ENCODE data around the gene HSPB6. TPM values are rescaled to one million over a fixed set of nuclear protein-coding genes. Genes with fewer than 3 reads are reported as not detected.

Gene HSPB6
- total RNA-seq, 1 experiment from 2014 or later = 0.37 TPM

DNA sequence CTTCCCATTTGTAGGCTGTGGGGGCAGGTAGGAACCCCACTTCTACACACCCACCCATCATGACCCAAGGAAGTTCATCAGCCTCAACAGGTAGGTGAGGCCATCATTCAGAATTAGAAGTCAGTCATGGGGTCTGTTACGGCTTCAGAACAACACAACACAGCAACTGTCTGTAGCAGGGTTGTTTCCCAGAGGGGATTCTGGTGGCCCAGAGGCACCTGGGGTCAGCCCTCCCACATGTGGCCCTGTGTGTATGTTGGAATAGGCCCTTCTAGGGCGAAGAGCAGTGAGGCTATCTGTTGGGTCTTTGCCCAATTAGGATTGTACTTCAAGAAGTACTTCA lies 18.0 kb downstream of the HSPB6 start:
- H3K79me2 ChIP-seq (ENCODE audit: insufficient read depth, low read length) = no peaks in the 10 kb centered on the region
- TF ChIP-seq, protein P1, sequence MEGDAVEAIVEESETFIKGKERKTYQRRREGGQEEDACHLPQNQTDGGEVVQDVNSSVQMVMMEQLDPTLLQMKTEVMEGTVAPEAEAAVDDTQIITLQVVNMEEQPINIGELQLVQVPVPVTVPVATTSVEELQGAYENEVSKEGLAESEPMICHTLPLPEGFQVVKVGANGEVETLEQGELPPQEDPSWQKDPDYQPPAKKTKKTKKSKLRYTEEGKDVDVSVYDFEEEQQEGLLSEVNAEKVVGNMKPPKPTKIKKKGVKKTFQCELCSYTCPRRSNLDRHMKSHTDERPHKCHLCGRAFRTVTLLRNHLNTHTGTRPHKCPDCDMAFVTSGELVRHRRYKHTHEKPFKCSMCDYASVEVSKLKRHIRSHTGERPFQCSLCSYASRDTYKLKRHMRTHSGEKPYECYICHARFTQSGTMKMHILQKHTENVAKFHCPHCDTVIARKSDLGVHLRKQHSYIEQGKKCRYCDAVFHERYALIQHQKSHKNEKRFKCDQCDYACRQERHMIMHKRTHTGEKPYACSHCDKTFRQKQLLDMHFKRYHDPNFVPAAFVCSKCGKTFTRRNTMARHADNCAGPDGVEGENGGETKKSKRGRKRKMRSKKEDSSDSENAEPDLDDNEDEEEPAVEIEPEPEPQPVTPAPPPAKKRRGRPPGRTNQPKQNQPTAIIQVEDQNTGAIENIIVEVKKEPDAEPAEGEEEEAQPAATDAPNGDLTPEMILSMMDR (conservative IDR thresholded peaks at IDR 0.05) = no peak
- no peak overlapping the region for H4K8ac ChIP-seq (replicated peaks; ENCODE audit: insufficient read length, low read depth, low read length)
- no peaks in the 10 kb centered on the region for H3K9me3 ChIP-seq (ENCODE audit: control insufficient read depth, low read depth, low read length)
- no peak overlapping the region for H2BK12ac ChIP-seq (ENCODE audit: insufficient read length, low read depth, low read length)
- no peaks in the 10 kb centered on the region for H4K20me1 ChIP-seq (ENCODE audit: control insufficient read depth, insufficient read depth, insufficient read length)
- no peak overlapping the region for H2BK20ac ChIP-seq (ENCODE audit: low read depth, low read length, poor library complexity, severe bottlenecking)
- H4K5ac ChIP-seq (ENCODE audit: insufficient read length, low read depth, low read length) = no peak overlapping the region
- no peaks in the 10 kb centered on the region for H3K9me3 Mint-ChIP-seq
- H3K79me1 ChIP-seq (ENCODE audit: insufficient read depth, low read depth, low read length, poor library complexity, severe bottlenecking) = no peaks in the 10 kb centered on the region
- peaks cover 6 to 13% of the 10 kb centered on the region in 2 experiments for H3K4me1 Mint-ChIP-seq
- no peak overlapping the region for H3K27ac Mint-ChIP-seq
- no CpG with 5 or more reads among the region's 2 CpGs for WGBS (ENCODE audit: extremely low coverage, insufficient read length, low lambda C conversion rate)
- no peak overlapping the region for H2BK120ac ChIP-seq (ENCODE audit: low read depth, low read length, poor library complexity, severe bottlenecking)
- H3K23me2 ChIP-seq (ENCODE audit: insufficient read length, low read depth, low read length, poor library complexity, severe bottlenecking) = peaks cover 6% of the 10 kb centered on the region
- H3K4me1 ChIP-seq (ENCODE audit: insufficient read depth, low read length) = no peaks in the 10 kb centered on the region
- 0 out of 5 replicates have a peak overlapping the region, but pooled peaks of 1 of the 2 experiments have one; percentile 29 for H3K4me3 Mint-ChIP-seq
- H2BK5ac ChIP-seq (ENCODE audit: insufficient read length, low read length) = no peak overlapping the region
- H4K91ac ChIP-seq (ENCODE audit: insufficient read length, low read depth, low read length) = no peak overlapping the region
- no peaks in the 10 kb centered on the region for H3K27me3 Mint-ChIP-seq (ENCODE audit: low read depth)
- H3K18ac ChIP-seq (ENCODE audit: insufficient read length, low read depth, low read length) = no peak overlapping the region
- H3K56ac ChIP-seq (ENCODE audit: insufficient read length, low read depth, low read length) = no peak overlapping the region
- no peak overlapping the region for H2BK15ac ChIP-seq (ENCODE audit: low read depth, low read length)
- no peak overlapping the region for H3T11ph ChIP-seq (ENCODE audit: low read length)
- H3K23ac ChIP-seq (ENCODE audit: insufficient read length, low read depth, low read length) = no peak overlapping the region
- H3K27me3 ChIP-seq (ENCODE audit: insufficient read depth, low read length) = no peaks in the 10 kb centered on the region
- no peak overlapping the region for H2AFZ ChIP-seq (ENCODE audit: low read length)
- no peak overlapping the region for H3K27ac ChIP-seq (ENCODE audit: insufficient read length, low read depth, low read length)
- no peak for DNase-seq
- H3K36me3 Mint-ChIP-seq (ENCODE audit: insufficient read depth in 1 of 3, low read depth in 3 of 3) = peaks cover 36 to 55% (median 49%) of the 10 kb centered on the region in 3 experiments; a peak in 6 of 7 replicates
- no peak overlapping the region for H2AK5ac ChIP-seq (ENCODE audit: insufficient read length, low read length)
- H3K14ac ChIP-seq (ENCODE audit: insufficient read depth, low read length) = no peak overlapping the region
- H3K9ac ChIP-seq (ENCODE audit: extremely low read depth, insufficient read length, low read length) = no peak overlapping the region
- no peak overlapping the region for H3K4ac ChIP-seq (ENCODE audit: low read depth, low read length)
- H3K4me2 ChIP-seq (ENCODE audit: insufficient read depth, insufficient read length, low read length) = no peak overlapping the region

Data from H9 (cell line).